Esophagus (tissue), 2 donors: Measurements from ENCODE around the gene HBG1. TPM values are rescaled to one million over a fixed set of nuclear protein-coding genes. Genes with fewer than 3 reads are reported as not detected.

Experiments used
- H3K27ac ChIP-seq, 2 donors: one replicate each; pipeline ENCODE4 v1.5.1; 2013; ENCODE audit warnings: low read depth in 2 of 2, mild to moderate bottlenecking in 2 of 2, inconsistent platforms in 1 of 2, low read length in 1 of 2, moderate library complexity in 1 of 2
- H3K27me3 ChIP-seq, 2 donors: one replicate each; pipeline ENCODE4 v1.6.1; 2013; ENCODE audit warnings: low read length in 2 of 2, control low read depth in 1 of 2, mild to moderate bottlenecking in 1 of 2; ENCODE audit not compliant: insufficient read depth in 2 of 2, control insufficient read depth in 1 of 2
- H3K36me3 ChIP-seq, 2 donors: one replicate each; pipeline ENCODE4 v1.6.1; 2013; ENCODE audit warnings: low read length in 1 of 2; ENCODE audit not compliant: control insufficient read depth in 2 of 2, insufficient read depth in 2 of 2
- H3K4me1 ChIP-seq, 2 donors: one replicate each; pipeline ENCODE4 v1.6.1; 2013; ENCODE audit warnings: low read length in 1 of 2; ENCODE audit not compliant: control insufficient read depth in 2 of 2, insufficient read depth in 2 of 2
- H3K4me3 ChIP-seq, 2 donors: one replicate each; pipeline ENCODE4 v1.5.1; 2013; ENCODE audit warnings: low read length in 2 of 2, mild to moderate bottlenecking in 2 of 2, low read depth in 1 of 2, moderate library complexity in 1 of 2
- H3K9me3 ChIP-seq, 2 donors: one replicate each; pipeline ENCODE4 v1.6.1; 2013; ENCODE audit warnings: mild to moderate bottlenecking in 2 of 2, low read depth in 1 of 2, low read length in 1 of 2, moderate library complexity in 1 of 2; ENCODE audit not compliant: control insufficient read depth in 2 of 2, insufficient read depth in 1 of 2
- WGBS, 2 donors: extraction: QIAGEN DNeasy Blood & Tissue Kit; methylation state at CpG; one replicate each; pipeline ENCODE4 v1.1.7; 2013; 5-methylcytosine and 5-hydroxymethylcytosine counted together
- polyA plus RNA-seq, 2 donors: library from polyadenylated mRNA; stranded (reverse); fragments of 200-250 nt; gene quantifications; one replicate each; pipeline ENCODE4 v1.2.3, GENCODE V29; 2013
- donor health status: healthy with polysubstance abuse.
- donor health status: Bipolar disorder and iron deficiency.

The HBG1 gene
- polyA plus RNA-seq, 2 donors = not detected

- Histone ChIP-seq H3K4me3 (no peak overlapping the region), H3K27me3 (no peaks in the 10 kb centered on the region), H3K9me3 (peaks cover 0 to 2% of the 10 kb centered on the region in 2 donors), H3K27ac (no peak overlapping the region), H3K4me1 (peaks cover 0 to 3% of the 10 kb centered on the region in 2 donors), H3K36me3 (no peaks in the 10 kb centered on the region)
- WGBS, 2 donors = 37 to 39% methylated on average over 3 of the region's 3 CpGs
Measured at GRCh38 chr11:5280582-5281102, 31.0 kb upstream of the HBG1 start.

- WGBS, 2 donors = 78 to 83% methylated on average over 4 of the region's 4 CpGs
Measured at GRCh38 chr11:5279471-5280090, 29.9 kb upstream of the HBG1 start.

GRCh38 chr11:5277807-5278382 lies 28.2 kb upstream of the HBG1 start:
- Histone ChIP-seq H3K36me3 (no peaks in the 10 kb centered on the region), H3K9me3 (no peaks in the 10 kb centered on the region), H3K27me3 (no peaks in the 10 kb centered on the region), H3K4me3 (no peak overlapping the region), H3K4me1 (peaks cover 0 to 3% of the 10 kb centered on the region in 2 donors), H3K27ac (no peak overlapping the region)
- WGBS, 2 donors = 59 to 75% methylated on average over 1 of the region's 1 CpG

More at GRCh38 chr11:5279471-5280090, 29.9 kb upstream of the HBG1 start:
- H3K4me3 ChIP-seq = no peak overlapping the region
- H3K9me3 ChIP-seq = no peaks in the 10 kb centered on the region
- no peaks in the 10 kb centered on the region for H3K36me3 ChIP-seq
- H3K27ac ChIP-seq = no peak overlapping the region
- H3K4me1 ChIP-seq = peaks cover 0 to 3% of the 10 kb centered on the region in 2 donors
- no peaks in the 10 kb centered on the region for H3K27me3 ChIP-seq

- Histone ChIP-seq H3K27me3 (no peaks in the 10 kb centered on the region), H3K36me3 (no peaks in the 10 kb centered on the region), H3K9me3 (no peaks in the 10 kb centered on the region), H3K4me3 (no peak overlapping the region), H3K4me1 (peaks cover 0 to 3% of the 10 kb centered on the region in 2 donors), H3K27ac (no peak overlapping the region)
- WGBS, 2 donors = 62 to 72% methylated on average over 2 of the region's 2 CpGs
Measured at GRCh38 chr11:5276697-5277096, 27.0 kb upstream of the HBG1 start.

- no peak overlapping the region for H3K27ac ChIP-seq
- peaks cover 0 to under 1% of the 10 kb centered on the region in 2 donors for H3K4me1 ChIP-seq
- no peak overlapping the region for H3K4me3 ChIP-seq
- no peaks in the 10 kb centered on the region for H3K9me3 ChIP-seq
- no peaks in the 10 kb centered on the region for H3K27me3 ChIP-seq
- no peaks in the 10 kb centered on the region for H3K36me3 ChIP-seq
- 64 to 69% methylated on average over 6 of the region's 6 CpGs for WGBS, 2 donors
Measured at GRCh38 chr11:5275369-5276110, 25.9 kb upstream of the HBG1 start.

- H3K9me3 ChIP-seq = peaks cover 0 to 2% of the 10 kb centered on the region in 2 donors
- no peaks in the 10 kb centered on the region for H3K27me3 ChIP-seq
- H3K4me1 ChIP-seq = no peaks in the 10 kb centered on the region
- no peak overlapping the region for H3K4me3 ChIP-seq
- H3K27ac ChIP-seq = no peak overlapping the region
- H3K36me3 ChIP-seq = no peaks in the 10 kb centered on the region
- 73 to 79% methylated on average over 5 of the region's 5 CpGs for WGBS, 2 donors
Measured at GRCh38 chr11:5274395-5274794, 24.7 kb upstream of the HBG1 start.

- no peaks in the 10 kb centered on the region for H3K4me1 ChIP-seq
- no peaks in the 10 kb centered on the region for H3K36me3 ChIP-seq
- H3K27ac ChIP-seq = no peak overlapping the region
- H3K9me3 ChIP-seq = peaks cover 0 to 2% of the 10 kb centered on the region in 2 donors
- H3K27me3 ChIP-seq = no peaks in the 10 kb centered on the region
- no peak overlapping the region for H3K4me3 ChIP-seq
- 64 to 65% methylated on average over 4 of the region's 4 CpGs for WGBS, 2 donors
Measured at GRCh38 chr11:5272395-5273017, 22.8 kb upstream of the HBG1 start.

- Histone ChIP-seq H3K4me3 (no peak within 1 kb of the TSS), H3K27me3 (no peaks in the 10 kb centered on the region), H3K4me1 (no peaks in the 10 kb centered on the region), H3K9me3 (peaks cover 0 to 2% of the 10 kb centered on the region in 2 donors), H3K27ac (no peak within 1 kb of the TSS), H3K36me3 (no peaks in the 10 kb centered on the region)
- 50 to 53% methylated on average over 4 of the region's 4 CpGs for WGBS, 2 donors
Measured at GRCh38 chr11:5269715-5270147, 20.1 kb upstream of the HBG1 start, which contains the start of gene HBE1. HBE1 (minus strand) TSS chr11:5269945; CDS start chr11:5269890, 55 bp downstream.

GRCh38 chr11:5267033-5267563 lies 17.4 kb upstream of the HBG1 start:
- Histone ChIP-seq H3K27ac (no peak overlapping the region), H3K27me3 (no peaks in the 10 kb centered on the region), H3K4me3 (no peak overlapping the region), H3K36me3 (no peaks in the 10 kb centered on the region), H3K9me3 (peaks cover 0 to 2% of the 10 kb centered on the region in 2 donors), H3K4me1 (no peaks in the 10 kb centered on the region)
- WGBS, 2 donors = 78 to 81% methylated on average over 2 of the region's 2 CpGs
